CD14-positive monocyte (primary cell): Measurements from ENCODE around the gene DTNBP1. TPM values are rescaled to one million over a fixed set of nuclear protein-coding genes. Genes with fewer than 3 reads are reported as not detected.
"Not testable (repeated sequence)": the region's sequence is repeated elsewhere in the genome, so short reads cannot be mapped to it uniquely, and the experiment has no call there.

ENCODE experiments used
- DNase-seq, 3 donors: peaks; one replicate each; pipeline ENCODE4 v3.0.0-alpha.2; 2011 to 2022
- H2AFZ ChIP-seq: 2 replicates; pipeline ENCODE4 v1.6.0; 2012; ENCODE audit warnings: mild to moderate bottlenecking, low read depth, low read length, inconsistent platforms; ENCODE audit not compliant: insufficient read depth, poor library complexity, severe bottlenecking
- H3K27ac ChIP-seq, 2 donors: 1 replicate in 1 of 2; 2 replicates in 1 of 2; pipeline ENCODE4 v1.5.1; 2012 to 2013; ENCODE audit warnings: low read length in 2 of 2, control low read depth in 1 of 2, inconsistent platforms in 1 of 2, low read depth in 1 of 2, mild to moderate bottlenecking in 1 of 2
- H3K27me3 ChIP-seq, 2 donors: one replicate each; pipeline versions ENCODE4 v1.6.0 to v1.6.1; 2011 to 2013; ENCODE audit warnings: low read length in 2 of 2; ENCODE audit not compliant: control insufficient read depth in 2 of 2, insufficient read depth in 2 of 2
- H3K36me3 ChIP-seq, 2 donors: replicated peaks in 1 of 2; 1 replicate in 1 of 2; 2 replicates in 1 of 2; pipeline versions ENCODE4 v1.5.1 to v1.6.1; 2012 to 2013; ENCODE audit warnings: low read length in 2 of 2, control low read depth in 1 of 2, inconsistent platforms in 1 of 2, mild to moderate bottlenecking in 1 of 2; ENCODE audit not compliant: insufficient read depth in 2 of 2, control insufficient read depth in 1 of 2
- H3K4me1 ChIP-seq, 2 donors: 1 replicate in 1 of 2; 2 replicates in 1 of 2; pipeline versions ENCODE4 v1.5.1 to v1.6.1; 2012 to 2013; ENCODE audit warnings: low read length in 2 of 2, control low read depth in 1 of 2, inconsistent platforms in 1 of 2, mild to moderate bottlenecking in 1 of 2, moderate library complexity in 1 of 2; ENCODE audit not compliant: insufficient read depth in 2 of 2, control insufficient read depth in 1 of 2
- H3K4me2 ChIP-seq: replicated peaks from 2 replicates; pipeline ENCODE3; 2012; ENCODE audit warnings: low read length, moderate library complexity, mild to moderate bottlenecking; ENCODE audit not compliant: poor library complexity, severe bottlenecking; ENCODE audit errors: extremely low read depth
- H3K4me3 ChIP-seq, 3 experiments: fragments of 200-600 bp in 1 of 3; sonication (generic) in 1 of 3; replicated peaks in 1 of 3; 1 replicate in 2 of 3; 2 replicates in 1 of 3; pipeline ENCODE4 v1.5.1; 2011 to 2013; ENCODE audit warnings: low read length in 3 of 3, mild to moderate bottlenecking in 3 of 3, control low read depth in 2 of 3, low read depth in 2 of 3, inconsistent platforms in 1 of 3, moderate library complexity in 1 of 3
- H3K79me2 ChIP-seq: 2 replicates; pipeline ENCODE4 v1.6.0; 2012; ENCODE audit warnings: mild to moderate bottlenecking, control low read depth, inconsistent platforms, low read length, moderate library complexity; ENCODE audit not compliant: insufficient read depth
- H3K9ac ChIP-seq: 2 replicates; pipeline ENCODE4 v1.6.0; 2017; ENCODE audit warnings: low read length, mild to moderate bottlenecking; ENCODE audit not compliant: insufficient read depth, poor library complexity, severe bottlenecking
- H3K9me3 ChIP-seq, 2 donors: replicated peaks in 1 of 2; 1 replicate in 1 of 2; 2 replicates in 1 of 2; pipeline versions ENCODE4 v1.5.1 to v1.6.1; 2012 to 2013; ENCODE audit warnings: low read length in 2 of 2, control low read depth in 1 of 2; ENCODE audit not compliant: control insufficient read depth in 1 of 2, insufficient read depth in 1 of 2
- H4K20me1 ChIP-seq: 2 replicates; pipeline ENCODE4 v1.6.0; 2012; ENCODE audit warnings: mild to moderate bottlenecking, low read length, control low read depth, moderate library complexity; ENCODE audit not compliant: insufficient read depth
- H3K27ac Mint-ChIP-seq, 7 donors: one replicate each; pipeline ENCODE4 v1.8.0; 2020; ENCODE audit warnings: mild to moderate bottlenecking in 7 of 7, mixed read lengths in 7 of 7, moderate library complexity in 6 of 7, inconsistent platforms in 2 of 7
- H3K27me3 Mint-ChIP-seq, 3 donors: one replicate each; pipeline ENCODE4 v1.8.0; 2021 to 2022; ENCODE audit warnings: low read depth in 3 of 3, mild to moderate bottlenecking in 3 of 3, mixed read lengths in 3 of 3, moderate library complexity in 3 of 3, inconsistent platforms in 1 of 3
- H3K36me3 Mint-ChIP-seq, 2 donors: one replicate each; pipeline ENCODE4 v1.8.0; 2020; ENCODE audit warnings: mixed read lengths in 2 of 2, inconsistent platforms in 1 of 2, mild to moderate bottlenecking in 1 of 2
- H3K4me1 Mint-ChIP-seq: one replicate; pipeline ENCODE4 v1.8.0; 2020; ENCODE audit warnings: mild to moderate bottlenecking, mixed read lengths
- H3K4me3 Mint-ChIP-seq, 2 donors: one replicate each; pipeline ENCODE4 v1.8.0; 2020; ENCODE audit warnings: mild to moderate bottlenecking in 2 of 2, mixed read lengths in 2 of 2, moderate library complexity in 1 of 2
- H3K9me3 Mint-ChIP-seq, 7 donors: one replicate each; pipeline ENCODE4 v1.8.0; 2020 to 2022; ENCODE audit warnings: mixed read lengths in 7 of 7, mild to moderate bottlenecking in 6 of 7, moderate library complexity in 6 of 7, inconsistent platforms in 2 of 7
- CTCF ChIP-seq: fragments of 200-600 bp; IDR thresholded peaks from one replicate; pipeline ENCODE4 v1.8.0; 2022; ENCODE audit warnings: antibody characterized with exemption, mild to moderate bottlenecking
- WGBS: methylation state at CpG from one replicate; pipeline ENCODE4 v1.1.5; 2013; ENCODE audit warnings: missing lambda C conversion rate; ENCODE audit not compliant: insufficient coverage; 5-methylcytosine and 5-hydroxymethylcytosine counted together
- intact Hi-C, 2 donors: fragments of 100-400 bp; cut with micrococcal nuclease; formaldehyde crosslinking; loops; one replicate each; pipeline versions ENCODE4 v1.15.0 to v1.15.1; 2023
- polyA plus RNA-seq, 3 donors: library from polyadenylated mRNA; depleted of rRNA in 1 of 3; unstranded in 2 of 3; stranded (reverse) in 1 of 3; fragments of 300-500 nt in 2 of 3; fragments of >200 nt in 1 of 3; fragmentation: Illumina TruSeq in 2 of 3; gene quantifications; 1 replicate in 2 of 3; 2 replicates in 1 of 3; pipeline ENCODE4 v1.2.3, GENCODE V29; 2012 to 2021

Gene DTNBP1
- polyA plus RNA-seq, 3 donors: 19.7 to 26.9 (median 20.5) TPM

GRCh38 chr6:15653581-15653980, 9.2 kb downstream of the DTNBP1 start:
- Histone ChIP-seq H3K4me2 (no peak overlapping the region), H3K27ac (no peak overlapping the region), H3K9ac (no peak overlapping the region), H3K36me3 (peaks cover 3 to 25% of the 10 kb centered on the region in 2 donors), H3K4me1 (no peaks in the 10 kb centered on the region), H4K20me1 (peaks cover 62% of the 10 kb centered on the region), H3K27me3 (no peaks in the 10 kb centered on the region), H3K79me2 (peaks cover 62% of the 10 kb centered on the region), H3K9me3 (no peaks in the 10 kb centered on the region), H3K4me3 (no peak overlapping the region), H2AFZ (no peak overlapping the region)
- no peak for DNase-seq
- peaks cover 0 to 2% (median 0%) of the 10 kb centered on the region in 7 donors for H3K9me3 Mint-ChIP-seq
- H3K27me3 Mint-ChIP-seq: no peaks in the 10 kb centered on the region
- peaks cover 30 to 35% of the 10 kb centered on the region in 2 donors for H3K36me3 Mint-ChIP-seq
- no peak overlapping the region for H3K27ac Mint-ChIP-seq
- H3K4me1 Mint-ChIP-seq: peaks cover 21% of the 10 kb centered on the region
- TF ChIP-seq CTCF: no peak
- intact Hi-C loops: no loop called here
- H3K4me3 Mint-ChIP-seq: no peak overlapping the region

DNA sequence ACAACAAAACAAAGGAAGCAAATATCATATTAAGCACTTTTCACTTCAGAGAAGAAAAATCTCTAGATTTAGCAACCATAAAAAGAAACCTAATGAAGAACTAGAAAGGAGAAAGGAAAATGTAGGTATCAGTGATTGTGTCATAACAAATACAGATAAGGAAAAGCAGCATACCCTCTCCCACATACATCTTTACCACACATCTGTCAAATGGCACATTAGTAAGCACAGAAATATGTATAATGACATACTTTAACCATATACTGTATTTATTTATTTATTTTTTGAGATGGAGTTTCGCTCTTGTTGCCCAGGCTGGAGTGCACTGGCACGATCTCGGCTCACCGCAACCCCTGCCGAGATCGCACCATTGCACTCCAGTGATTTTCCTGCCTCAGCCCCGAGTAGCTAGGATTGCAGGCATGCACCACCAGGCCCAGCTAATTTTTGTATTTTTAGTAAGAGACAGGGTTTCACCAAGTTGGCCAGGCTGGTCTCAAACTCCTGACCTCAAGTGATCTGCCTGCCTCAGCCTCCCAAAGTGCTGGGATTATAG, 12.7 kb downstream of the DTNBP1 start:
- H3K9me3 Mint-ChIP-seq: peaks cover under 1 to 11% (median 6%) of the 10 kb centered on the region in 7 donors
- H3K27ac ChIP-seq, H3K27me3 ChIP-seq, H3K9me3 ChIP-seq, H3K27ac Mint-ChIP-seq, H3K27me3 Mint-ChIP-seq, H3K9ac ChIP-seq, DNase-seq, H3K4me1 ChIP-seq, H3K4me2 ChIP-seq, intact Hi-C loops, H3K4me3 Mint-ChIP-seq, H3K4me3 ChIP-seq, H2AFZ ChIP-seq: not testable (repeated sequence)
- peaks cover 27% of the 10 kb centered on the region for H4K20me1 ChIP-seq
- H3K79me2 ChIP-seq: peaks cover 50% of the 10 kb centered on the region
- peaks cover 13% of the 10 kb centered on the region for H3K4me1 Mint-ChIP-seq
- H3K36me3 Mint-ChIP-seq: peaks cover 48 to 59% of the 10 kb centered on the region in 2 donors
- H3K36me3 ChIP-seq: peaks cover 3 to 36% of the 10 kb centered on the region in 2 donors
- WGBS: 98% methylated on average over 6 of the region's 7 CpGs
